Endothelial cell of umbilical vein (primary cell): ENCODE results near the gene RAB6B. TPM values are rescaled to one million over a fixed set of nuclear protein-coding genes. Genes with fewer than 3 reads are reported as not detected.

Source experiments
- BruUV-seq: library from RNA; stranded (reverse); fragments of 400-500 nt; replicated peaks from 2 replicates; lab custom pipeline; 2021; lab: Mats Ljungman, UMichigan
- CTCF ChIA-PET: fragments of 300-600, 350-600 bp; sonication (Branson Sonifier 250); formaldehyde crosslinking; loops from one replicate; lab custom pipeline; 2021; ENCODE audit warnings: antibody characterized with exemption, inconsistent platforms; lab: Charles Lee
- POLR2A ChIA-PET: fragments of 300-600, 350-600 bp; sonication (Branson Sonifier 250); formaldehyde crosslinking; loops from one replicate; lab custom pipeline; 2021; ENCODE audit warnings: antibody characterized with exemption, inconsistent platforms; lab: Charles Lee
- DNase-seq: peaks from one replicate; pipeline ENCODE4 v3.0.0-alpha.2; 2011; ENCODE audit warnings: low read depth, low spot score
- FAIRE-seq: peaks from 2 replicates; lab custom pipeline; 2011; peaks lifted over from hg19 to GRCh38; lab: Jason Lieb, UNC
- H2AFZ ChIP-seq: 2 replicates; pipeline ENCODE4 v1.6.0; 2012; ENCODE audit warnings: low read depth, low read length, control low read depth, inconsistent platforms
- H3K27ac ChIP-seq: 2 replicates; pipeline ENCODE4 v1.5.1; 2011; ENCODE audit warnings: low read depth, mild to moderate bottlenecking, control low read depth, low read length, moderate library complexity; ENCODE audit not compliant: insufficient read depth
- H3K27me3 ChIP-seq, 2 experiments: 2 replicates each; pipeline versions ENCODE4 v1.6.0 to v1.6.1; 2011; ENCODE audit warnings: low read length in 2 of 2, mixed read lengths in 1 of 2; ENCODE audit not compliant: control insufficient read depth in 2 of 2, insufficient read depth in 2 of 2
- H3K36me3 ChIP-seq, 2 experiments: 2 replicates in 1 of 2; 3 replicates in 1 of 2; pipeline ENCODE4 v1.5.1; 2011; ENCODE audit warnings: low read length in 2 of 2, mild to moderate bottlenecking in 1 of 2, moderate library complexity in 1 of 2; ENCODE audit not compliant: control insufficient read depth in 2 of 2, insufficient read depth in 2 of 2; ENCODE audit errors: extremely low read depth in 1 of 2
- H3K4me1 ChIP-seq: 3 replicates; pipeline ENCODE4 v1.5.1; 2011; ENCODE audit warnings: mild to moderate bottlenecking, low read length; ENCODE audit not compliant: control insufficient read depth, insufficient read depth; ENCODE audit errors: extremely low read depth
- H3K4me2 ChIP-seq: 2 replicates; pipeline ENCODE4 v1.6.1; 2011; ENCODE audit warnings: low read length, control low read depth, mixed read lengths; ENCODE audit not compliant: insufficient read depth
- H3K4me3 ChIP-seq, 3 experiments: fragments of 200-600 bp in 1 of 3; sonication (generic), shearing (Covaris generic) in 1 of 3; replicated peaks in 1 of 3; 2 replicates each; pipeline ENCODE4 v1.5.1; 2011 to 2016; ENCODE audit warnings: control low read depth in 3 of 3, low read length in 3 of 3, mild to moderate bottlenecking in 2 of 3, inconsistent platforms in 1 of 3, low read depth in 1 of 3, moderate library complexity in 1 of 3; ENCODE audit not compliant: insufficient read depth in 1 of 3
- H3K79me2 ChIP-seq: 2 replicates; pipeline ENCODE4 v1.6.0; 2012; ENCODE audit warnings: low read length, inconsistent platforms; ENCODE audit not compliant: control insufficient read depth, insufficient read depth
- H3K9ac ChIP-seq: replicated peaks from 2 replicates; pipeline ENCODE3; 2011; ENCODE audit warnings: low read length, control low read depth; ENCODE audit not compliant: insufficient read depth; ENCODE audit errors: extremely low read depth
- H3K9me1 ChIP-seq: replicated peaks from 3 replicates; pipeline ENCODE4 v1.6.0; 2011; ENCODE audit warnings: mild to moderate bottlenecking, low read length; ENCODE audit not compliant: control insufficient read depth, insufficient read depth; ENCODE audit errors: extremely low read depth
- H3K9me3 ChIP-seq: replicated peaks from 2 replicates; pipeline ENCODE4 v1.5.1; 2012; ENCODE audit warnings: low read length, inconsistent platforms; ENCODE audit not compliant: control insufficient read depth, insufficient read depth
- H4K20me1 ChIP-seq: replicated peaks from 2 replicates; pipeline ENCODE3; 2011; ENCODE audit warnings: mild to moderate bottlenecking, low read length; ENCODE audit not compliant: control insufficient read depth, insufficient read depth; ENCODE audit errors: extremely low read depth
- EZH2 ChIP-seq: IDR thresholded peaks from 2 replicates; pipeline ENCODE4 v1.6.1; 2012; ENCODE audit warnings: borderline replicate concordance, low read depth, mild to moderate bottlenecking, moderate library complexity, low read length, inconsistent platforms; ENCODE audit not compliant: severe bottlenecking
- FOS ChIP-seq: IDR thresholded peaks from 2 replicates; pipeline ENCODE4 v1.6.1; 2011; ENCODE audit warnings: mild to moderate bottlenecking, low read length, moderate library complexity, borderline replicate concordance; ENCODE audit not compliant: insufficient read depth
- GATA2 ChIP-seq: IDR thresholded peaks from 2 replicates; pipeline ENCODE4 v1.7.0; 2011; ENCODE audit warnings: low read depth, mild to moderate bottlenecking, moderate library complexity, mixed read lengths, low read length; ENCODE audit not compliant: insufficient read length, insufficient read depth
- JUN ChIP-seq: IDR thresholded peaks from 2 replicates; pipeline ENCODE4 v1.6.1; 2011; ENCODE audit warnings: borderline replicate concordance, low read depth; ENCODE audit not compliant: insufficient read length, insufficient read depth
- MAX ChIP-seq: IDR thresholded peaks from 2 replicates; pipeline ENCODE4 v1.6.1; 2011; ENCODE audit not compliant: insufficient read depth, insufficient read length
- MYC ChIP-seq: IDR thresholded peaks from one replicate; pipeline ENCODE4 v1.6.1; 2011; ENCODE audit warnings: mild to moderate bottlenecking, low read depth, low read length
- POLR2A ChIP-seq: IDR thresholded peaks from 2 replicates; pipeline ENCODE4 v1.6.1; 2012; ENCODE audit warnings: low read depth, mild to moderate bottlenecking, control low read depth, low read length
- POLR2AphosphoS5 ChIP-seq: IDR thresholded peaks from 2 replicates; pipeline ENCODE4 v1.6.1; 2012; ENCODE audit warnings: low read depth, mild to moderate bottlenecking, control low read depth, low read length, moderate library complexity; ENCODE audit not compliant: insufficient read depth
- dilution Hi-C: fragments of 300-500 bp; cut with MboI; formaldehyde crosslinking; loops from one replicate; pipeline ENCODE4 v1.15.0; 2019; ENCODE audit warnings: low sequenced_read_pairs; ENCODE audit not compliant: extremely low pct_ligation_motif_present
- intact Hi-C: fragments of 100-400 bp; cut with micrococcal nuclease; formaldehyde crosslinking; loops from one replicate; pipeline ENCODE4 v1.10.0; 2022
- polyA plus RNA-seq, 4 experiments: library from polyadenylated mRNA; depleted of rRNA in 3 of 4; stranded (reverse) in 3 of 4; unstranded in 1 of 4; fragments of >200 nt; gene quantifications; 2 replicates each; pipeline versions ENCODE4 v1.2.1 to v1.2.3, GENCODE V29; 2011 to 2012; ENCODE audit warnings: missing spikeins in 1 of 4
- total RNA-seq: library from RNA; stranded (reverse); gene quantifications from 2 replicates; pipeline ENCODE4 v1.2.3, GENCODE V29; 2021
- TF ChIP-seq, protein P1 (sequence below), 2 donors: IDR thresholded peaks; 1 replicate in 1 of 2; 2 replicates in 1 of 2; pipeline ENCODE4 v1.5.1; 2011; ENCODE audit warnings: low read length in 2 of 2, mild to moderate bottlenecking in 2 of 2, moderate library complexity in 2 of 2, control low read depth in 1 of 2, inconsistent platforms in 1 of 2, low read depth in 1 of 2; ENCODE audit not compliant: insufficient read depth in 1 of 2; ENCODE audit errors: extremely low read depth in 1 of 2

The RAB6B gene
- total and polyA plus RNA-seq, 2 donors (not counting 3 experiments of a cell fraction or from before 2014, with no cell fraction given), result 1.7 to 6.7 TPM

DNA sequence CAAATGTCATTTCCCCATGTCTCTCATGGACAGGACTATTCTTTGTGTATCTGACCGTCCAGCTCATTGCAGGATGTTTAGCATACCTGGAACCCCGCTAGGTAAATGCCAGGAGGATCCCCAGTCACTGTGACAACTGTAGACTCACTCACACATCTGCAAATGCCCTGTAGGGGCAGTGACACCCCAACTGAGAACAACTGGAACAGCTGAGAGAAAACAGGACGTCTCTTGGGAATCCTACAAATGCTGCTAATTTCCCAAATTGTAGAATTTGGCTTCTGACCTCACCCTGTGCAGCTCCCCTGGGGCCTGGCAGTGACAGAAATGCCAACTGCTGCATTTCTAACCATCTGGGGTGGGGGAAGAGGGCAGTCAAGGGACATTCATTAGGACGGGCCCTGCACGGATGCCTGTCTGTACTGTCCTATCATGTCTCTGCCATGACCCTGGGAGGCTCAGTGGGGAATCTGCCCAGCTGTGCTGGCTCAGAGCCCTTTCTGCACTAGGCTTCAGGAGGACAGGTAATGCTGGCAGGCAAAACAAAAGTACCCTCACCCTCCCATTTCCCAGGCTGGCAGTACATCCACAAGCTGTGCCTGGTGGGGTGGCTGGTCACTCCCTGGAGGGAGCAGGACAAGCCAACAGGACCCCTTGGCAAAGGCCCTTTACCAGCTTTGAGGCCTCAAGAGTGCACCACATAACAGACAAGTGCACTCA lies 30.4 kb downstream of the RAB6B start:
- Histone ChIP-seq H3K4me2 (no peak overlapping the region), H3K79me2 (no peaks in the 10 kb centered on the region), H3K4me1 (no peaks in the 10 kb centered on the region), H3K4me3 (no peak overlapping the region), H4K20me1 (no peaks in the 10 kb centered on the region), H3K36me3 (no peaks in the 10 kb centered on the region), H3K27ac (no peak overlapping the region), H3K27me3 (no peaks in the 10 kb centered on the region), H3K9ac (no peak overlapping the region), H3K9me1 (no peaks in the 10 kb centered on the region), H3K9me3 (no peaks in the 10 kb centered on the region), H2AFZ (no peak overlapping the region)
- TF ChIP-seq GATA2, result no peak
- no peak for TF ChIP-seq POLR2AphosphoS5
- TF ChIP-seq MAX, result no peak
- no peak for TF ChIP-seq JUN
- no peak for TF ChIP-seq POLR2A
- TF ChIP-seq EZH2, result no peak
- TF ChIP-seq, protein P1, sequence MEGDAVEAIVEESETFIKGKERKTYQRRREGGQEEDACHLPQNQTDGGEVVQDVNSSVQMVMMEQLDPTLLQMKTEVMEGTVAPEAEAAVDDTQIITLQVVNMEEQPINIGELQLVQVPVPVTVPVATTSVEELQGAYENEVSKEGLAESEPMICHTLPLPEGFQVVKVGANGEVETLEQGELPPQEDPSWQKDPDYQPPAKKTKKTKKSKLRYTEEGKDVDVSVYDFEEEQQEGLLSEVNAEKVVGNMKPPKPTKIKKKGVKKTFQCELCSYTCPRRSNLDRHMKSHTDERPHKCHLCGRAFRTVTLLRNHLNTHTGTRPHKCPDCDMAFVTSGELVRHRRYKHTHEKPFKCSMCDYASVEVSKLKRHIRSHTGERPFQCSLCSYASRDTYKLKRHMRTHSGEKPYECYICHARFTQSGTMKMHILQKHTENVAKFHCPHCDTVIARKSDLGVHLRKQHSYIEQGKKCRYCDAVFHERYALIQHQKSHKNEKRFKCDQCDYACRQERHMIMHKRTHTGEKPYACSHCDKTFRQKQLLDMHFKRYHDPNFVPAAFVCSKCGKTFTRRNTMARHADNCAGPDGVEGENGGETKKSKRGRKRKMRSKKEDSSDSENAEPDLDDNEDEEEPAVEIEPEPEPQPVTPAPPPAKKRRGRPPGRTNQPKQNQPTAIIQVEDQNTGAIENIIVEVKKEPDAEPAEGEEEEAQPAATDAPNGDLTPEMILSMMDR (IDR thresholded peaks at IDR 0.05; ENCODE audit: extremely low read depth in 1 of 2, insufficient read depth in 1 of 2, low read depth in 1 of 2, low read length in 2 of 2), result no peak
- no peak for TF ChIP-seq MYC
- TF ChIP-seq FOS, result no peak
- dilution Hi-C loops, result no loop called here
- POLR2A ChIA-PET, result no interaction called here
- intact Hi-C loops, result no loop called here
- FAIRE-seq (no peak), DNase-seq (no peak)
- CTCF ChIA-PET, result interaction anchor here (1.6 to 4.0 kb wide), 2 partner anchors 10 to 347 kb away, joined by 5 to 13 read pairs; no protein-coding TSS in a partner anchor
- BruUV-seq, result no TSS peak
